Breast epithelium (tissue), 4 donors: ENCODE results near the gene PPARA. TPM values are rescaled to one million over a fixed set of nuclear protein-coding genes. Genes with fewer than 3 reads are reported as not detected.

Source experiments
- DNase-seq, 2 donors: peaks; one replicate each; pipeline ENCODE4 v3.0.0-alpha.2; 2019; ENCODE audit warnings: low spot score in 2 of 2
- H3K27ac ChIP-seq, 2 donors: fragments of 200-600 bp; sonication (generic) in 1 of 2; one replicate each; pipeline ENCODE4 v1.5.1; 2016 to 2019; ENCODE audit warnings: mild to moderate bottlenecking in 1 of 2
- H3K27me3 ChIP-seq, 2 donors: fragments of 200-600 bp; sonication (generic) in 1 of 2; one replicate each; pipeline versions ENCODE4 v1.5.1 to v1.6.0; 2017 to 2019; ENCODE audit warnings: control low read depth in 1 of 2, mild to moderate bottlenecking in 1 of 2
- H3K36me3 ChIP-seq: fragments of 200-600 bp; one replicate; pipeline ENCODE4 v1.5.1; 2019
- H3K4me1 ChIP-seq, 2 donors: fragments of 200-600 bp; sonication (generic); one replicate each; pipeline ENCODE4 v1.5.1; 2016 to 2019; ENCODE audit warnings: control low read depth in 1 of 2
- H3K4me3 ChIP-seq, 3 donors: fragments of 200-600 bp; sonication (generic); 1 replicate in 2 of 3; 2 replicates in 1 of 3; pipeline ENCODE4 v1.5.1; 2016 to 2019; ENCODE audit warnings: mild to moderate bottlenecking in 3 of 3, moderate library complexity in 2 of 3
- H3K9me3 ChIP-seq, 2 donors: fragments of 200-600 bp; sonication (generic) in 1 of 2; one replicate each; pipeline ENCODE4 v1.5.1; 2016 to 2019; ENCODE audit warnings: control low read depth in 1 of 2
- POLR2A ChIP-seq: fragments of 450-650 bp; IDR thresholded peaks from one replicate; pipeline ENCODE4 v1.6.1; 2016; ENCODE audit warnings: antibody characterized with exemption, mild to moderate bottlenecking, moderate library complexity
- POLR2AphosphoS5 ChIP-seq, 3 donors: sonication (generic); formaldehyde crosslinking; IDR thresholded peaks; one replicate each; pipeline ENCODE4 v1.6.1; 2017; ENCODE audit warnings: antibody characterized with exemption in 3 of 3
- intact Hi-C: fragments of 100-400 bp; cut with DNase I; formaldehyde crosslinking; loops from one replicate; pipeline ENCODE4 v1.15.1; 2023; ENCODE audit warnings: low total_unique reads
- total RNA-seq, 3 donors: library from RNA; depleted of rRNA; stranded (reverse); fragments of >200 nt; gene quantifications; one replicate each; pipeline ENCODE4 v1.1.0, GENCODE V29; 2016
- TF ChIP-seq, protein P1 (sequence below), 3 donors: fragments of 450-650 bp; IDR thresholded peaks; one replicate each; pipeline ENCODE4 v1.5.1; 2016 to 2017; ENCODE audit warnings: antibody characterized with exemption in 3 of 3, mild to moderate bottlenecking in 3 of 3, moderate library complexity in 3 of 3

Gene PPARA
- total RNA-seq, 3 donors from 2014 or later = 15.2 to 31.0 (median 22.3) TPM

DNA sequence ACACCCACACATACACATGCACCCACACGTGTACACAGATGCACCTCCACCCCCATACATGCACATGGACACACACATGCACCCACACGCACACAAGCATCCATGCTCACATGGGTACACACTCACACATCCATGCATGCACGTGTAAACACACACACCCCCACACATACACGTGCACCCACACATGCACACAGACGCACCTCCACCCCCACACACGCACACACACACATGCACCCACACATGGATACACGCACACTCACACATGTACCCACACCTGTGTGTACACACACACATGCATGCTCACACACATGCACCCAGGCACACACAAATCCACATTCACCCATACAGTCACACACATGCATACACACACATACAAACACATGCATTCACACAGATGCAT lies 75.3 kb downstream of the PPARA start:
- TF ChIP-seq POLR2A = no peak
- TF ChIP-seq, protein P1, sequence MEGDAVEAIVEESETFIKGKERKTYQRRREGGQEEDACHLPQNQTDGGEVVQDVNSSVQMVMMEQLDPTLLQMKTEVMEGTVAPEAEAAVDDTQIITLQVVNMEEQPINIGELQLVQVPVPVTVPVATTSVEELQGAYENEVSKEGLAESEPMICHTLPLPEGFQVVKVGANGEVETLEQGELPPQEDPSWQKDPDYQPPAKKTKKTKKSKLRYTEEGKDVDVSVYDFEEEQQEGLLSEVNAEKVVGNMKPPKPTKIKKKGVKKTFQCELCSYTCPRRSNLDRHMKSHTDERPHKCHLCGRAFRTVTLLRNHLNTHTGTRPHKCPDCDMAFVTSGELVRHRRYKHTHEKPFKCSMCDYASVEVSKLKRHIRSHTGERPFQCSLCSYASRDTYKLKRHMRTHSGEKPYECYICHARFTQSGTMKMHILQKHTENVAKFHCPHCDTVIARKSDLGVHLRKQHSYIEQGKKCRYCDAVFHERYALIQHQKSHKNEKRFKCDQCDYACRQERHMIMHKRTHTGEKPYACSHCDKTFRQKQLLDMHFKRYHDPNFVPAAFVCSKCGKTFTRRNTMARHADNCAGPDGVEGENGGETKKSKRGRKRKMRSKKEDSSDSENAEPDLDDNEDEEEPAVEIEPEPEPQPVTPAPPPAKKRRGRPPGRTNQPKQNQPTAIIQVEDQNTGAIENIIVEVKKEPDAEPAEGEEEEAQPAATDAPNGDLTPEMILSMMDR (IDR thresholded peaks at IDR 0.05) = no peak
- TF ChIP-seq POLR2AphosphoS5 (IDR thresholded peaks at IDR 0.05) = no peak
- DNase-seq = no peak
- Histone ChIP-seq H3K9me3 (no peaks in the 10 kb centered on the region), H3K4me1 (no peaks in the 10 kb centered on the region), H3K4me3 (no peak overlapping the region), H3K27ac (no peak overlapping the region), H3K27me3 (no peaks in the 10 kb centered on the region), H3K36me3 (no peaks in the 10 kb centered on the region)
- intact Hi-C loops = no loop called here

DNA sequence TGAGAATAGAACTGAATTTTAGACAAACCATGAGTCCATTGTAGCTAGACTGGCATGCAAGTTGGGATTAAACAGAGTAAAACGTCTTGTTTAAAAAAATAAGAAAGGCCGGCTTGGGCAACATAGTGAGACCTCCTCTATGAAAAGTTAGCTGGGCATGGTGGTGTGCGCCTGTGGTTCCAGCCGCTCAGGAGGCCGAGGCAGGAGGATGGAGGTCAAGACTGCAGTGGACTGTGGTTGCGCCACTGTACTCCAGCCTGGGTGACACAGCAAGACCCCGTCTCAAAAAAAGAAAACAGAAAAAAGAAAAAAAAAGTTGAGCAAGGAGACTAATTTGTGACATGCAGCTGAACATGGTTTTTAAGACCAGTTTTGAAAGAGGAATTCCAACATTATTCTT lies 76.3 kb downstream of the PPARA start:
- Histone ChIP-seq H3K4me3 (no peak overlapping the region), H3K36me3 (no peaks in the 10 kb centered on the region), H3K27ac (no peak overlapping the region), H3K9me3 (no peaks in the 10 kb centered on the region), H3K27me3 (no peaks in the 10 kb centered on the region), H3K4me1 (no peaks in the 10 kb centered on the region)
- TF ChIP-seq, protein P1 (IDR thresholded peaks at IDR 0.05) = no peak
- TF ChIP-seq POLR2A (no peak), POLR2AphosphoS5 (IDR thresholded peaks at IDR 0.05) (no peak)
- no peak for DNase-seq
- intact Hi-C loops = no loop called here

DNA sequence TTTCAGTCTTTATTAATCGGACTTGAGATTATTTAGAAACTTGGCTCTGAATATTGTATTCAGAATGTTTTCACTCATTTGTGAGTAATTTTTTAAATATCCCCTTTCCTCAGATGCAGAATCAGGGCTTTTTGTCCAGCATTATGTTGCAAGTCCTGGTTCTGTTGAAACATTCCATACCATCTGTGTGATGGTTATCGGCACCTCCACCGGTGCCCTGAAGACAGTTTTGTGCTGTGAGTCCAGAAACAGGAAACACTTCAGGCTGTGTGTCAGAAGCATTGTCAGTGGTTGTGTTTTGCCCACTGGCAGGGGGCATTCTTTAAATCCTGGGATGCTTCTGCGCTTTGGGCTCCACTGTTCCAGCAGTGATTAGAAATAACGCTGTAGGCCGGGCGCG lies 79.4 kb downstream of the PPARA start:
- peak overlapping the region in 1 of 2 donors; percentile 32 for H3K27ac ChIP-seq
- H3K27me3 ChIP-seq = no peaks in the 10 kb centered on the region
- no peak for TF ChIP-seq POLR2AphosphoS5 (IDR thresholded peaks at IDR 0.05)
- no peak for TF ChIP-seq POLR2A
- TF ChIP-seq, protein P1 (IDR thresholded peaks at IDR 0.05) = no peak
- H3K4me3 ChIP-seq = no peak overlapping the region
- intact Hi-C loops = no loop called here
- no peaks in the 10 kb centered on the region for H3K4me1 ChIP-seq
- H3K36me3 ChIP-seq = no peaks in the 10 kb centered on the region
- H3K9me3 ChIP-seq = no peaks in the 10 kb centered on the region
- DNase-seq = no peak

DNA sequence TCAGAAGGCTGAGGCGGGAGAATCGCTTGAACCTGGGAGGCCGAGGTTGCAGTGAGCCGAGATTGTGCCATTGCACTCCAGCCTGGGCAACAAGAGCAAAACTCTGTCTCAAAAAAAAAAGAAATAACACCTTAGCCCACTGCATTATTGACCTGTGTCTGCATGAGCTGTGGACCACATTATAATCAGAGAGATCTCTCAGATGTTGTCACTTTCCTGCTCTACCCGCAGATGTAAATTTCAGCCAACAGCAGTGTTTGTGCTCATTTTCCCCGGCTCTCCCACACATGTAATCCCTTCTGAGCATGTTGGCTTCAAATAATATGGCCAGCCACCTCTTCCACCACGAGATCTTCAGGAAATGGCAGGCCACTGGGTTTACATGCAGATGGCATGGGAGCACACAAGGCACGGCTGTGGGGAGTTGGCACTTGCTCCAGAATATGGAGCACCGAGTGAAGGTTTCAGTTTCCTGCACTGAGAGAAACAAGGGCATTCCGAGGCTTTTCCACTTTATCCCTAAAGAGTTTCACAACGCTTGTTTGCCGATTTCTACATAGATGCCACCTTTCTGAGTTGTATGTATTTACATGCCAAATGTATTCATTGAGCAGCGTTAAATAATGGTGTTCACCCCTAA lies 80.1 kb downstream of the PPARA start:
- Histone ChIP-seq H3K27ac (peak overlapping the region in 1 of 2 donors; percentile 32), H3K4me1 (no peaks in the 10 kb centered on the region), H3K27me3 (no peaks in the 10 kb centered on the region), H3K9me3 (no peaks in the 10 kb centered on the region), H3K36me3 (no peaks in the 10 kb centered on the region), H3K4me3 (no peak overlapping the region)
- TF ChIP-seq, protein P1 (IDR thresholded peaks at IDR 0.05) = no peak
- TF ChIP-seq POLR2A (no peak), POLR2AphosphoS5 (IDR thresholded peaks at IDR 0.05) (no peak)
- no peak for DNase-seq
- intact Hi-C loops = no loop called here

DNA sequence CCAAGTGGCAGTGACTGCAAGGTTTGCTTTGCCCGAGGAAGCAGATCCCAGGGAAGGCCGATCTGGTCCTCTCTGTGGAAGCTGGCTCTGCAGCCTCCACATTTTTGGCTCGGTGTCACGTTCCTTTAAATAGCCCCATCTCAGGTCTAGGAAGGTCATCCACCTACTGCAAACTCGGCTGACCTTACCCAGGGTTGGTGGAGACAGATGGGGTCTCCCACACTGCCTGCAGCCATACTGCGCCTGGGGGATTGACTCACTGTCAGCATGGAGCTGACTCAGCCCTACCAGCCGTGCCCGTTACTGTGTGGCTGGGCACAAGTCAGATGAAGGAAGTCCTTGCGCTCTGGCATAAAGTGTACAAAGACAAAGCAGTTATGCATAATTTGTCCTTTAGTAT lies 82.9 kb downstream of the PPARA start:
- intact Hi-C loops = no loop called here
- Histone ChIP-seq H3K9me3 (no peaks in the 10 kb centered on the region), H3K36me3 (no peaks in the 10 kb centered on the region), H3K4me3 (no peak overlapping the region), H3K27ac (no peak overlapping the region), H3K4me1 (no peaks in the 10 kb centered on the region), H3K27me3 (no peaks in the 10 kb centered on the region)
- TF ChIP-seq POLR2A = no peak
- no peak for DNase-seq
